ENCODE data around the gene GREB1.

The GREB1 gene

DNA sequence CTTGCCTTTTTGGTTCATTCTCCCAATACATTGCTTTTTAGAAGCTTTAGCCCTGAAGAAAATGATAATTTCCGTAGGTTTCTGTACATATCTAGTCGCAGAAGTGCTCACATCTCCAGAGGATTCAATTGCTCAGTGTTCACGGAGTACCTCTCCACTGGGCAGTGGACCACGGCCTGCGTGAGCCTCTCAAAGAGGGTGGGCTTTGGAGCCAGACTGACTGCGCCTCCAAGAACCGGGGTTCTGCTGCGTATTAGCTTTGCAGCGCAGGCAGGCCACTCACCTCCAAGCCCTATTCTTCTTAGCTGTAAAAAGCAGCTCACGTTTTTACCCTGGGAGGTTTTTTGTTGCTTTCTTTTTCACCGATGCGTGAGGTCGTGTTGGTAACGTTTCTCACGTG, 100.7 kb downstream of the GREB1 start:
- DNase-seq (ENCODE audit: low read depth): no peak
- TF ChIP-seq, protein P1, sequence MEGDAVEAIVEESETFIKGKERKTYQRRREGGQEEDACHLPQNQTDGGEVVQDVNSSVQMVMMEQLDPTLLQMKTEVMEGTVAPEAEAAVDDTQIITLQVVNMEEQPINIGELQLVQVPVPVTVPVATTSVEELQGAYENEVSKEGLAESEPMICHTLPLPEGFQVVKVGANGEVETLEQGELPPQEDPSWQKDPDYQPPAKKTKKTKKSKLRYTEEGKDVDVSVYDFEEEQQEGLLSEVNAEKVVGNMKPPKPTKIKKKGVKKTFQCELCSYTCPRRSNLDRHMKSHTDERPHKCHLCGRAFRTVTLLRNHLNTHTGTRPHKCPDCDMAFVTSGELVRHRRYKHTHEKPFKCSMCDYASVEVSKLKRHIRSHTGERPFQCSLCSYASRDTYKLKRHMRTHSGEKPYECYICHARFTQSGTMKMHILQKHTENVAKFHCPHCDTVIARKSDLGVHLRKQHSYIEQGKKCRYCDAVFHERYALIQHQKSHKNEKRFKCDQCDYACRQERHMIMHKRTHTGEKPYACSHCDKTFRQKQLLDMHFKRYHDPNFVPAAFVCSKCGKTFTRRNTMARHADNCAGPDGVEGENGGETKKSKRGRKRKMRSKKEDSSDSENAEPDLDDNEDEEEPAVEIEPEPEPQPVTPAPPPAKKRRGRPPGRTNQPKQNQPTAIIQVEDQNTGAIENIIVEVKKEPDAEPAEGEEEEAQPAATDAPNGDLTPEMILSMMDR (IDR thresholded peaks at IDR 0.05; ENCODE audit: insufficient read depth, low read depth, low read length, missing control alignments): no peak
- no peak overlapping the region for H3K4me3 ChIP-seq (ENCODE audit: low read length)

DNA sequence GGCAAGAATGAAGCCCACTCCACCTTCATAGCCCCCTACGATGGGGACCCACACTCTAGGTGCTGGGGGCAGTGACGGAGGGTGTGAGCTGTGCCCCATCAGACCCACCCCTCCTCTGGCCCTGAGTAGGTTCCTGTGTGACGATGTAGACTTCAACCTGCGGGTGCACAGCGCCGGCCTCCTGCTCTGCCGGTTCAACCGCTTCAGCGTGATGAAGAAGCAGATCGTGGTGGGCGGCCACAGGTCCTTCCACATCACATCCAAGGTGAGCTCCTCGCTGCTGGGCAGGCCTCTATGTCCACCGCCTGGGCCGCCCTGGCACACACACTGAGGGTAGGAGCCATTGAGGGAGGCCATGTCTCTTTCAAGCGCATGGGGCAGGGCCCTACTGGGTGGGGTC, 101.3 kb downstream of the GREB1 start:
- no peak overlapping the region for H3K4me3 ChIP-seq (ENCODE audit: low read length)
- TF ChIP-seq, protein P1 (IDR thresholded peaks at IDR 0.05; ENCODE audit: insufficient read depth, low read depth, low read length, missing control alignments): no peak
- DNase-seq (ENCODE audit: low read depth): no peak

DNA sequence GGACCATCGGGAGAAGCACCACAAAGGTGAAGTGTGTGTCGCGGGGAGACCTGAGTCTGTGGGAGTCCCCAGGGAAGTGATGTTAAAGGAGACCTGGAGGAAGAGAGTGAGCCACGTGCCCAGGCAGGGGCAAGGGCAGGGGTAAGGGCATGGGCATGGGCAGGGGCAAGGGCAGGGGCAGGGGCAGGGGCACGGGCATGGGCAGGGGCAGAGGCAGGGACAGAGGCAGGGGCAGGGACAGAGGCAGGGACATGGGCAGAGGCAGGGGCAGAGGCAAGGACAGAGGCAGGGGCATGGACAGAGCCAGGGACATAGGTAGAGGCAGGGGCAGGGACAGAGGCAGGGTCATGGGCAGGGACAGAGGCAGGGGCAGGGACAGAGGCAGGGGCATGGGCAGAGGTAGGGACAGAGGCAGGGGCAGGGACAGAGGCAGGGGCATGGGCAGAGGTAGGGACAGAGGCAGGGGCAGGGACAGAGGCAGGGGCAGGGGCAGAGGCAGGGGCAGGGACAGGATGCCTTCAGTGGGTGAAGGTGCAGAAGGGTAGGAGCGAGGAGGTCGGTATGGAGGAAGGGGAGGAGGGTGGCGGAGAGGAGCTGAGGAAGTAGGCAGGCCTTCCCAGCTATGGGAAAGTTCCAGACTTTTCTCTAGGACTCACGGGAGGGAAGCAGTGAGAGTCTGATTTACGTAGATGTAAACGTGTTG, 102.9 kb downstream of the GREB1 start:
- TF ChIP-seq, protein P1 (IDR thresholded peaks at IDR 0.05; ENCODE audit: insufficient read depth, low read depth, low read length, missing control alignments): no peak
- no peak overlapping the region for H3K4me3 ChIP-seq (ENCODE audit: low read length)
- no peak for DNase-seq (ENCODE audit: low read depth)

DNA sequence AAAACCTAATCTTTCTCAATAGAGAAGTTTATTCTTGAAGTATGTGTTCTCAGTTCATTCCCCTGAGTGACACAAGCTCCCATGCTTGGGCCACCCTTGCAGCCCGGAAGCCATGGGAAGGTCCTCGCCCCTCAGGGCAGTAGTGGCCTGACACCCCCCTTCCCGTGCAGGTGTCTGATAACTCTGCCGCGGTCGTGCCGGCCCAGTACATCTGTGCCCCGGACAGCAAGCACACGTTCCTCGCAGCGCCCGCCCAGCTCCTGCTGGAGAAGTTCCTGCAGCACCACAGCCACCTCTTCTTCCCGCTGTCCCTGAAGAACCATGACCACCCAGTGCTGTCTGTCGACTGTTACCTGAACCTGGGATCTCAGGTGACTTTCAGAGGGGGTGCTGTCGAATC, 103.7 kb downstream of the GREB1 start:
- H3K4me3 ChIP-seq (ENCODE audit: low read length): no peak overlapping the region
- TF ChIP-seq, protein P1 (IDR thresholded peaks at IDR 0.05; ENCODE audit: insufficient read depth, low read depth, low read length, missing control alignments): no peak
- no peak for DNase-seq (ENCODE audit: low read depth)

DNA sequence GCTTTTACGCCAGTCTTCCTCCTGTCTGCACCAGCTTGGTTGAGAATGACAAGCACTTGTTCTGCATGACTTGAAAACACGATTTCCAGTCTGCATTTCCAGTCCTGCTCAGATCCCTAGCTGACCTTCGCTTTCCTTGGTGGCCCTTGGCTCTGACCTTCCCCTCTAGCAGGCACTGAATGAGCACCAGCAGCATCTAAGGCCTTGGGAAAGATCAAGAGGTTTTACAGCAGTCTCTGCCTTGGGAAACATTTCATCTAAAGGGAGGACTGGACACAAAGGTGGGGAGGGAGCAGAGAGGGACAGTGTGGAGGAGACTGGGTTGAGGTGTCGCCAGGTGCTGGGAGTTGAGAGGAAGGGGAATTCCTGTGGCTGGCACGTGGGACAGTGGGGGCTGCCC, 105.7 kb downstream of the GREB1 start:
- H3K4me3 ChIP-seq (ENCODE audit: low read length): no peak overlapping the region
- DNase-seq (ENCODE audit: low read depth): no peak
- TF ChIP-seq, protein P1 (IDR thresholded peaks at IDR 0.05; ENCODE audit: insufficient read depth, low read depth, low read length, missing control alignments): no peak

DNA sequence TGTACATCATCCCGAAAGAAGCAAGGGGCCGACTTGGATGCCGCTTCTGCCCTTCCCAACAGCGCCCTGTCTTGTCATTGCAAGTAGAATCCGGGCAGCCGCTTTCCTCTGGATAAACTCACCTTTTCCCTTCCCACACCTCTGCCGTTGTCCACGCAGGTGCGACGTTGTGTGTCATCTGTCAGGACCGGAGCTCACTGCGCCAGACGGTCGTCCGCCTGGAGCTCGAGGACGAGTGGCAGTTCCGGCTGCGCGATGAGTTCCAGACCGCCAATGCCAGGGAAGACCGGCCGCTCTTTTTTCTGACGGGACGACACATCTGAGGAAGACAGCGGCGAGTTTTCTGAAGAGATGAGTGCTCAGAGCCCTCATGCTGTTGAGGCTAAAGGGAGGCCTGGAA, 106.3 kb downstream of the GREB1 start:
- no peak overlapping the region for H3K4me3 ChIP-seq (ENCODE audit: low read length)
- TF ChIP-seq, protein P1 (IDR thresholded peaks at IDR 0.05; ENCODE audit: insufficient read depth, low read depth, low read length, missing control alignments): no peak
- DNase-seq (ENCODE audit: low read depth): no peak

DNA sequence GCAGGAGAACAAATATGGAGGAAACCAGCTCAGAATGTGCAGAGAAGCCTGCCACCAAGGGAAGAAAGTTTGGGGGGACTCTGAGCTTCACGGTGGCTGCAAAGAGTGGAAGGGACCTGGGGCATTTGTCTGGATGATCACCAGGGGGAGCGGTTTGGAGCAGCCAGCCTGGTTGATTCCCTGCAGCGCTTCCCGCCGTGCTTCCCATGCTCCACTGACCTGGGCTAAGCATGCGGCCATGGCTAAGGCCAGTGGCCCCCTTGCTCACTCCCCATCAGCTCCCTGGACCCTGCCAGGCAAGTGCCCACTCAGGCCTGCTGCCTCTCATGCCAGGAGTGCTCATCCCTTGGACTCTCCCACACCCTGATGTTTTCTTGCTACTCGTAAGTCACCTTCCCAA, 109.1 kb downstream of the GREB1 start:
- no peak overlapping the region for H3K4me3 ChIP-seq (ENCODE audit: low read length)
- TF ChIP-seq, protein P1 (IDR thresholded peaks at IDR 0.05; ENCODE audit: insufficient read depth, low read depth, low read length, missing control alignments): no peak
- DNase-seq (ENCODE audit: low read depth): no peak
